Endothelial cell of umbilical vein (primary cell): ENCODE results near the gene ZNF543. TPM values are rescaled to one million over a fixed set of nuclear protein-coding genes. Genes with fewer than 3 reads are reported as not detected.

Experiments used
- BruUV-seq: library from RNA; stranded (reverse); fragments of 400-500 nt; replicated peaks from 2 replicates; lab custom pipeline; 2021; lab: Mats Ljungman, UMichigan
- CTCF ChIA-PET: fragments of 300-600, 350-600 bp; sonication (Branson Sonifier 250); formaldehyde crosslinking; loops from one replicate; lab custom pipeline; 2021; ENCODE audit warnings: antibody characterized with exemption, inconsistent platforms; lab: Charles Lee
- POLR2A ChIA-PET: fragments of 300-600, 350-600 bp; sonication (Branson Sonifier 250); formaldehyde crosslinking; loops from one replicate; lab custom pipeline; 2021; ENCODE audit warnings: antibody characterized with exemption, inconsistent platforms; lab: Charles Lee
- DNase-seq: peaks from one replicate; pipeline ENCODE4 v3.0.0-alpha.2; 2011; ENCODE audit warnings: low read depth, low spot score
- FAIRE-seq: peaks from 2 replicates; lab custom pipeline; 2011; peaks lifted over from hg19 to GRCh38; lab: Jason Lieb, UNC
- H2AFZ ChIP-seq: 2 replicates; pipeline ENCODE4 v1.6.0; 2012; ENCODE audit warnings: low read depth, low read length, control low read depth, inconsistent platforms
- H3K27ac ChIP-seq: 2 replicates; pipeline ENCODE4 v1.5.1; 2011; ENCODE audit warnings: low read depth, mild to moderate bottlenecking, control low read depth, low read length, moderate library complexity; ENCODE audit not compliant: insufficient read depth
- H3K27me3 ChIP-seq, 2 experiments: 2 replicates each; pipeline versions ENCODE4 v1.6.0 to v1.6.1; 2011; ENCODE audit warnings: low read length in 2 of 2, mixed read lengths in 1 of 2; ENCODE audit not compliant: control insufficient read depth in 2 of 2, insufficient read depth in 2 of 2
- H3K36me3 ChIP-seq, 2 experiments: 2 replicates in 1 of 2; 3 replicates in 1 of 2; pipeline ENCODE4 v1.5.1; 2011; ENCODE audit warnings: low read length in 2 of 2, mild to moderate bottlenecking in 1 of 2, moderate library complexity in 1 of 2; ENCODE audit not compliant: control insufficient read depth in 2 of 2, insufficient read depth in 2 of 2; ENCODE audit errors: extremely low read depth in 1 of 2
- H3K4me1 ChIP-seq: 3 replicates; pipeline ENCODE4 v1.5.1; 2011; ENCODE audit warnings: mild to moderate bottlenecking, low read length; ENCODE audit not compliant: control insufficient read depth, insufficient read depth; ENCODE audit errors: extremely low read depth
- H3K4me2 ChIP-seq: 2 replicates; pipeline ENCODE4 v1.6.1; 2011; ENCODE audit warnings: low read length, control low read depth, mixed read lengths; ENCODE audit not compliant: insufficient read depth
- H3K4me3 ChIP-seq, 3 experiments: fragments of 200-600 bp in 1 of 3; sonication (generic), shearing (Covaris generic) in 1 of 3; replicated peaks in 1 of 3; 2 replicates each; pipeline ENCODE4 v1.5.1; 2011 to 2016; ENCODE audit warnings: control low read depth in 3 of 3, low read length in 3 of 3, mild to moderate bottlenecking in 2 of 3, inconsistent platforms in 1 of 3, low read depth in 1 of 3, moderate library complexity in 1 of 3; ENCODE audit not compliant: insufficient read depth in 1 of 3
- H3K79me2 ChIP-seq: 2 replicates; pipeline ENCODE4 v1.6.0; 2012; ENCODE audit warnings: low read length, inconsistent platforms; ENCODE audit not compliant: control insufficient read depth, insufficient read depth
- H3K9ac ChIP-seq: replicated peaks from 2 replicates; pipeline ENCODE3; 2011; ENCODE audit warnings: low read length, control low read depth; ENCODE audit not compliant: insufficient read depth; ENCODE audit errors: extremely low read depth
- H3K9me1 ChIP-seq: replicated peaks from 3 replicates; pipeline ENCODE4 v1.6.0; 2011; ENCODE audit warnings: mild to moderate bottlenecking, low read length; ENCODE audit not compliant: control insufficient read depth, insufficient read depth; ENCODE audit errors: extremely low read depth
- H3K9me3 ChIP-seq: replicated peaks from 2 replicates; pipeline ENCODE4 v1.5.1; 2012; ENCODE audit warnings: low read length, inconsistent platforms; ENCODE audit not compliant: control insufficient read depth, insufficient read depth
- H4K20me1 ChIP-seq: replicated peaks from 2 replicates; pipeline ENCODE3; 2011; ENCODE audit warnings: mild to moderate bottlenecking, low read length; ENCODE audit not compliant: control insufficient read depth, insufficient read depth; ENCODE audit errors: extremely low read depth
- EZH2 ChIP-seq: IDR thresholded peaks from 2 replicates; pipeline ENCODE4 v1.6.1; 2012; ENCODE audit warnings: borderline replicate concordance, low read depth, mild to moderate bottlenecking, moderate library complexity, low read length, inconsistent platforms; ENCODE audit not compliant: severe bottlenecking
- FOS ChIP-seq: IDR thresholded peaks from 2 replicates; pipeline ENCODE4 v1.6.1; 2011; ENCODE audit warnings: mild to moderate bottlenecking, low read length, moderate library complexity, borderline replicate concordance; ENCODE audit not compliant: insufficient read depth
- GATA2 ChIP-seq: IDR thresholded peaks from 2 replicates; pipeline ENCODE4 v1.7.0; 2011; ENCODE audit warnings: low read depth, mild to moderate bottlenecking, moderate library complexity, mixed read lengths, low read length; ENCODE audit not compliant: insufficient read length, insufficient read depth
- JUN ChIP-seq: IDR thresholded peaks from 2 replicates; pipeline ENCODE4 v1.6.1; 2011; ENCODE audit warnings: borderline replicate concordance, low read depth; ENCODE audit not compliant: insufficient read length, insufficient read depth
- MYC ChIP-seq: IDR thresholded peaks from one replicate; pipeline ENCODE4 v1.6.1; 2011; ENCODE audit warnings: mild to moderate bottlenecking, low read depth, low read length
- POLR2A ChIP-seq: IDR thresholded peaks from 2 replicates; pipeline ENCODE4 v1.6.1; 2012; ENCODE audit warnings: low read depth, mild to moderate bottlenecking, control low read depth, low read length
- POLR2AphosphoS5 ChIP-seq: IDR thresholded peaks from 2 replicates; pipeline ENCODE4 v1.6.1; 2012; ENCODE audit warnings: low read depth, mild to moderate bottlenecking, control low read depth, low read length, moderate library complexity; ENCODE audit not compliant: insufficient read depth
- dilution Hi-C: fragments of 300-500 bp; cut with MboI; formaldehyde crosslinking; loops from one replicate; pipeline ENCODE4 v1.15.0; 2019; ENCODE audit warnings: low sequenced_read_pairs; ENCODE audit not compliant: extremely low pct_ligation_motif_present
- intact Hi-C: fragments of 100-400 bp; cut with micrococcal nuclease; formaldehyde crosslinking; loops from one replicate; pipeline ENCODE4 v1.10.0; 2022
- polyA plus RNA-seq, 4 experiments: library from polyadenylated mRNA; depleted of rRNA in 3 of 4; stranded (reverse) in 3 of 4; unstranded in 1 of 4; fragments of >200 nt; gene quantifications; 2 replicates each; pipeline versions ENCODE4 v1.2.1 to v1.2.3, GENCODE V29; 2011 to 2012; ENCODE audit warnings: missing spikeins in 1 of 4
- total RNA-seq: library from RNA; stranded (reverse); gene quantifications from 2 replicates; pipeline ENCODE4 v1.2.3, GENCODE V29; 2021
- TF ChIP-seq, protein P1 (sequence below), 2 donors: IDR thresholded peaks; 1 replicate in 1 of 2; 2 replicates in 1 of 2; pipeline ENCODE4 v1.5.1; 2011; ENCODE audit warnings: low read length in 2 of 2, mild to moderate bottlenecking in 2 of 2, moderate library complexity in 2 of 2, control low read depth in 1 of 2, inconsistent platforms in 1 of 2, low read depth in 1 of 2; ENCODE audit not compliant: insufficient read depth in 1 of 2; ENCODE audit errors: extremely low read depth in 1 of 2
- TF ChIP-seq, protein P2 (sequence below): IDR thresholded peaks from 2 replicates; pipeline ENCODE4 v1.6.1; 2011; ENCODE audit not compliant: insufficient read depth, insufficient read length

Gene ZNF543
- total and polyA plus RNA-seq, 2 donors (not counting 3 experiments of a cell fraction or from before 2014, with no cell fraction given) = 1.1 to 5.3 TPM

DNA sequence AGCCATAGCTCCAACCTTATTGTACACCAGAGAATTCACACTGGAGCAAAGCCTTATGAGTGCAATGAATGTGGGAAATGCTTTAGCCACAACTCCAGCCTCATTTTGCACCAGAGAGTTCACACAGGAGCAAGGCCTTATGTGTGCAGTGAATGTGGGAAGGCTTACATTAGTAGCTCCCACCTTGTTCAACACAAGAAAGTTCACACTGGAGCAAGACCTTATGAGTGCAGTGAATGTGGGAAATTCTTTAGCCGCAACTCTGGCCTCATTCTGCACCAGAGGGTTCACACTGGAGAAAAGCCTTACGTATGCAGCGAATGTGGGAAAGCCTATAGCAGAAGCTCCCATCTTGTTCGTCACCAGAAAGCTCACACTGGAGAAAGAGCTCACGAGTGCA lies 37.1 kb downstream of the ZNF543 start:
- H3K79me2 ChIP-seq = peaks cover 5% of the 10 kb centered on the region
- no peak overlapping the region for H3K9ac ChIP-seq
- no peaks in the 10 kb centered on the region for H3K27me3 ChIP-seq
- H3K9me3 ChIP-seq = peaks cover 16% of the 10 kb centered on the region
- no TSS peak for BruUV-seq
- peaks cover under 1% of the 10 kb centered on the region for H3K4me1 ChIP-seq
- POLR2A ChIA-PET = no interaction called here
- H3K36me3 ChIP-seq = peaks cover 9 to 34% of the 10 kb centered on the region in 2 experiments
- H3K27ac ChIP-seq = no peak overlapping the region
- no peak overlapping the region for H3K4me2 ChIP-seq
- dilution Hi-C loops (no loop called here), intact Hi-C loops (no loop called here)
- no peak for FAIRE-seq
- no peaks in the 10 kb centered on the region for H4K20me1 ChIP-seq
- no peak overlapping the region for H2AFZ ChIP-seq
- no peak for DNase-seq
- TF ChIP-seq FOS = no peak
- TF ChIP-seq POLR2AphosphoS5 = no peak
- TF ChIP-seq, protein P1, sequence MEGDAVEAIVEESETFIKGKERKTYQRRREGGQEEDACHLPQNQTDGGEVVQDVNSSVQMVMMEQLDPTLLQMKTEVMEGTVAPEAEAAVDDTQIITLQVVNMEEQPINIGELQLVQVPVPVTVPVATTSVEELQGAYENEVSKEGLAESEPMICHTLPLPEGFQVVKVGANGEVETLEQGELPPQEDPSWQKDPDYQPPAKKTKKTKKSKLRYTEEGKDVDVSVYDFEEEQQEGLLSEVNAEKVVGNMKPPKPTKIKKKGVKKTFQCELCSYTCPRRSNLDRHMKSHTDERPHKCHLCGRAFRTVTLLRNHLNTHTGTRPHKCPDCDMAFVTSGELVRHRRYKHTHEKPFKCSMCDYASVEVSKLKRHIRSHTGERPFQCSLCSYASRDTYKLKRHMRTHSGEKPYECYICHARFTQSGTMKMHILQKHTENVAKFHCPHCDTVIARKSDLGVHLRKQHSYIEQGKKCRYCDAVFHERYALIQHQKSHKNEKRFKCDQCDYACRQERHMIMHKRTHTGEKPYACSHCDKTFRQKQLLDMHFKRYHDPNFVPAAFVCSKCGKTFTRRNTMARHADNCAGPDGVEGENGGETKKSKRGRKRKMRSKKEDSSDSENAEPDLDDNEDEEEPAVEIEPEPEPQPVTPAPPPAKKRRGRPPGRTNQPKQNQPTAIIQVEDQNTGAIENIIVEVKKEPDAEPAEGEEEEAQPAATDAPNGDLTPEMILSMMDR (IDR thresholded peaks at IDR 0.05; ENCODE audit: extremely low read depth in 1 of 2, insufficient read depth in 1 of 2, low read depth in 1 of 2, low read length in 2 of 2) = no peak
- no peak for TF ChIP-seq EZH2
- no peak for TF ChIP-seq POLR2A
- TF ChIP-seq JUN = no peak
- TF ChIP-seq, protein P2, sequence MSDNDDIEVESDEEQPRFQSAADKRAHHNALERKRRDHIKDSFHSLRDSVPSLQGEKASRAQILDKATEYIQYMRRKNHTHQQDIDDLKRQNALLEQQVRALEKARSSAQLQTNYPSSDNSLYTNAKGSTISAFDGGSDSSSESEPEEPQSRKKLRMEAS = no peak
- TF ChIP-seq GATA2 = no peak
- TF ChIP-seq MYC = no peak
- no peaks in the 10 kb centered on the region for H3K9me1 ChIP-seq
- no peak overlapping the region for H3K4me3 ChIP-seq
- CTCF ChIA-PET = interaction anchor here (1.0 kb wide), 1 partner anchor 300 kb away, joined by 4 read pairs; no protein-coding TSS in a partner anchor
